IMR-90 (cell line): ENCODE results near the gene PLD5. TPM values are rescaled to one million over a fixed set of nuclear protein-coding genes. Genes with fewer than 3 reads are reported as not detected.

Experiments
- ATAC-seq: fragments of 200-7000 bp; cut with Tn5 transposase; 2 replicates; pipeline ENCODE4 v1.9.1; 2020; ENCODE audit warnings: low read depth, mild to moderate bottlenecking, moderate library complexity
- BruUV-seq: library from RNA; stranded (reverse); fragments of 400-500 nt; replicated peaks from 2 replicates; lab custom pipeline; 2021; lab: Mats Ljungman, UMichigan
- CTCF ChIA-PET: fragments of 300-600 bp; formaldehyde crosslinking; extraction: SDS; loops from one replicate; lab custom pipeline; 2021; ENCODE audit warnings: antibody characterized with exemption; lab: Yijun Ruan, JAX
- POLR2A ChIA-PET: fragments of 300-600 bp; sonication (Branson Sonifier 250); formaldehyde crosslinking; loops from one replicate; lab custom pipeline; 2022; ENCODE audit warnings: antibody characterized with exemption; ENCODE audit not compliant: unreplicated experiment; lab: Charles Lee
- DNase-seq: peaks from one replicate; pipeline ENCODE4 v3.0.0; 2013
- H2AFZ ChIP-seq: replicated peaks from 2 replicates; pipeline ENCODE3; 2013; ENCODE audit warnings: low read length, mild to moderate bottlenecking; ENCODE audit not compliant: poor library complexity
- H2AK5ac ChIP-seq: 2 replicates; pipeline ENCODE4 v1.6.1; 2013; ENCODE audit warnings: low read depth, low read length, inconsistent platforms
- H2AK9ac ChIP-seq: replicated peaks from 2 replicates; pipeline ENCODE3; 2013; ENCODE audit warnings: mild to moderate bottlenecking, low read depth, low read length, moderate library complexity; ENCODE audit not compliant: poor library complexity
- H2BK120ac ChIP-seq: 2 replicates; pipeline ENCODE4 v1.6.1; 2013; ENCODE audit warnings: low read depth, low read length, inconsistent platforms
- H2BK15ac ChIP-seq: 3 replicates; pipeline ENCODE4 v1.6.1; 2013; ENCODE audit warnings: low read depth, low read length, inconsistent platforms
- H2BK20ac ChIP-seq: 2 replicates; pipeline ENCODE4 v1.6.1; 2013; ENCODE audit warnings: low read depth, mild to moderate bottlenecking, inconsistent platforms, low read length, moderate library complexity
- H2BK5ac ChIP-seq: 2 replicates; pipeline ENCODE4 v1.6.1; 2013; ENCODE audit warnings: mild to moderate bottlenecking, low read depth, low read length, inconsistent platforms; ENCODE audit not compliant: poor library complexity, severe bottlenecking
- H3K14ac ChIP-seq: replicated peaks from 2 replicates; pipeline ENCODE4 v1.6.1; 2013; ENCODE audit warnings: low read depth, low read length, inconsistent platforms
- H3K18ac ChIP-seq: 2 replicates; pipeline ENCODE4 v1.6.1; 2013; ENCODE audit warnings: low read depth, low read length, control low read depth
- H3K23ac ChIP-seq: 2 replicates; pipeline ENCODE4 v1.6.1; 2013; ENCODE audit warnings: low read depth, low read length, inconsistent platforms
- H3K27ac ChIP-seq: 2 replicates; pipeline ENCODE4 v1.5.1; 2013; ENCODE audit warnings: mild to moderate bottlenecking, control low read depth, low read length; ENCODE audit not compliant: insufficient read depth
- H3K27me3 ChIP-seq: 2 replicates; pipeline ENCODE4 v1.6.1; 2013; ENCODE audit warnings: low read length; ENCODE audit not compliant: control insufficient read depth, insufficient read depth
- H3K36me3 ChIP-seq: 2 replicates; pipeline ENCODE4 v1.6.1; 2013; ENCODE audit warnings: low read length, mixed read lengths; ENCODE audit not compliant: control insufficient read depth, insufficient read depth
- H3K4ac ChIP-seq: 2 replicates; pipeline ENCODE4 v1.6.1; 2013; ENCODE audit warnings: low read depth, low read length, inconsistent platforms
- H3K4me1 ChIP-seq: 2 replicates; pipeline ENCODE4 v1.6.1; 2013; ENCODE audit warnings: low read length, mixed read lengths; ENCODE audit not compliant: control insufficient read depth, insufficient read depth
- H3K4me2 ChIP-seq: 2 replicates; pipeline ENCODE4 v1.6.1; 2013; ENCODE audit warnings: low read depth, mild to moderate bottlenecking, control low read depth, low read length, moderate library complexity
- H3K4me3 ChIP-seq: 2 replicates; pipeline ENCODE4 v1.5.1; 2013; ENCODE audit warnings: low read depth, mild to moderate bottlenecking, control low read depth, low read length, moderate library complexity; ENCODE audit not compliant: insufficient read depth
- H3K56ac ChIP-seq: 2 replicates; pipeline ENCODE4 v1.6.1; 2013; ENCODE audit warnings: low read length, inconsistent platforms; ENCODE audit not compliant: insufficient read depth; ENCODE audit errors: extremely low read depth
- H3K79me1 ChIP-seq, 2 experiments: 2 replicates each; pipeline ENCODE4 v1.6.1; 2013; ENCODE audit warnings: low read length in 2 of 2, inconsistent platforms in 1 of 2, low read depth in 1 of 2
- H3K9ac ChIP-seq: 2 replicates; pipeline ENCODE4 v1.6.1; 2013; ENCODE audit warnings: low read depth, low read length, control low read depth
- H3K9me1 ChIP-seq: 2 replicates; pipeline ENCODE4 v1.6.1; 2013; ENCODE audit warnings: low read length, inconsistent platforms; ENCODE audit not compliant: insufficient read depth
- H3K9me3 ChIP-seq: 2 replicates; pipeline ENCODE4 v1.6.1; 2013; ENCODE audit warnings: low read length; ENCODE audit not compliant: control insufficient read depth, insufficient read depth
- H4K20me1 ChIP-seq: 2 replicates; pipeline ENCODE4 v1.6.1; 2013; ENCODE audit warnings: low read length, inconsistent platforms; ENCODE audit not compliant: insufficient read depth
- H4K5ac ChIP-seq: 2 replicates; pipeline ENCODE4 v1.6.1; 2013; ENCODE audit warnings: mild to moderate bottlenecking, low read depth, low read length, control low read depth
- H4K8ac ChIP-seq, 2 experiments: 2 replicates each; pipeline ENCODE4 v1.6.1; 2013; ENCODE audit warnings: low read depth in 2 of 2, low read length in 2 of 2, control low read depth in 1 of 2, inconsistent platforms in 1 of 2
- H4K91ac ChIP-seq: 2 replicates; pipeline ENCODE4 v1.6.1; 2013; ENCODE audit warnings: low read depth, low read length, inconsistent platforms; ENCODE audit not compliant: insufficient read depth
- BHLHE40 ChIP-seq: fragments of 150-350 bp; IDR thresholded peaks from 2 replicates; pipeline ENCODE4 v1.6.1; 2016; ENCODE audit warnings: mild to moderate bottlenecking, low read depth, low read length
- CHD1 ChIP-seq: IDR thresholded peaks from 2 replicates; pipeline ENCODE4 v1.6.1; 2012; ENCODE audit warnings: low read depth, low read length, improper control_type of control experiment
- CTCF ChIP-seq: conservative IDR thresholded peaks from 2 replicates; pipeline ENCODE4 v1.5.1; 2012; ENCODE audit warnings: mild to moderate bottlenecking, low read depth, low read length, improper control_type of control experiment
- ELK1 ChIP-seq: fragments of 150-350 bp; IDR thresholded peaks from 2 replicates; pipeline ENCODE4 v1.6.1; 2016; ENCODE audit warnings: low read depth, mild to moderate bottlenecking, low read length, moderate library complexity, borderline replicate concordance
- FOS ChIP-seq: fragments of 150-350 bp; IDR thresholded peaks from 2 replicates; pipeline ENCODE4 v1.6.1; 2016; ENCODE audit warnings: low read depth, low read length
- MAFK ChIP-seq: IDR thresholded peaks from 2 replicates; pipeline ENCODE4 v1.6.1; 2012; ENCODE audit warnings: low read depth, low read length, improper control_type of control experiment
- MAZ ChIP-seq: IDR thresholded peaks from 2 replicates; pipeline ENCODE4 v1.6.1; 2012; ENCODE audit warnings: low read depth, mild to moderate bottlenecking, low read length, improper control_type of control experiment, moderate library complexity, borderline replicate concordance
- NFE2L2 ChIP-seq: fragments of 150-350 bp; IDR thresholded peaks from 2 replicates; pipeline ENCODE4 v1.6.1; 2016; ENCODE audit warnings: low read depth, mild to moderate bottlenecking, low read length
- POLR2A ChIP-seq: IDR thresholded peaks from 2 replicates; pipeline ENCODE4 v1.6.1; 2012; ENCODE audit warnings: mild to moderate bottlenecking, low read depth, low read length
- RAD21 ChIP-seq: IDR thresholded peaks from 2 replicates; pipeline ENCODE4 v1.6.1; 2012; ENCODE audit warnings: low read length, improper control_type of control experiment
- RCOR1 ChIP-seq: IDR thresholded peaks from 2 replicates; pipeline ENCODE4 v1.6.1; 2012; ENCODE audit warnings: mild to moderate bottlenecking, low read length, improper control_type of control experiment; ENCODE audit not compliant: insufficient replicate concordance
- RFX5 ChIP-seq: IDR thresholded peaks from 2 replicates; pipeline ENCODE4 v1.8.0; 2012; ENCODE audit warnings: low read depth, mild to moderate bottlenecking, low read length, moderate library complexity
- SMC3 ChIP-seq: fragments of 150-350 bp; IDR thresholded peaks from 2 replicates; pipeline ENCODE4 v1.6.1; 2016; ENCODE audit warnings: low read depth, mild to moderate bottlenecking, antibody characterized with exemption, low read length, moderate library complexity
- WGBS, 2 experiments: methylation state at CpG; one replicate each; pipeline versions ENCODE4 v1.1.5 to v1.1.7; 2013; ENCODE audit warnings: missing lambda C conversion rate in 2 of 2; ENCODE audit not compliant: insufficient read length in 1 of 2; ENCODE audit errors: extremely low coverage in 2 of 2; 5-methylcytosine and 5-hydroxymethylcytosine counted together
- dilution Hi-C: fragments of 300-500 bp; cut with HindIII; formaldehyde crosslinking; loops from one replicate; pipeline ENCODE4 v1.14.3; 2018; ENCODE audit warnings: low sequenced_read_pairs; ENCODE audit not compliant: unreplicated experiment
- in situ Hi-C: fragments of 300-500 bp; cut with MboI; formaldehyde crosslinking; loops from 3 replicates; pipeline ENCODE4 v1.14.3; 2019; ENCODE audit warnings: low sequenced_read_pairs, inconsistent platforms, mixed read lengths
- intact Hi-C: fragments of 100-400 bp; cut with micrococcal nuclease; formaldehyde crosslinking; loops from 2 replicates; pipeline ENCODE4 v1.10.0; 2022
- polyA plus RNA-seq, 3 experiments: library from polyadenylated mRNA; depleted of rRNA; stranded (reverse); fragments of >200 nt; gene quantifications; 2 replicates each; pipeline ENCODE4 v1.2.3, GENCODE V29; 2012; ENCODE audit warnings: low replicate concordance in 1 of 3
- total RNA-seq: library from RNA; depleted of rRNA; stranded (reverse); fragments of >200 nt; gene quantifications from 2 replicates; pipeline ENCODE4 v1.2.3, GENCODE V29; 2012
- TF ChIP-seq, protein P1 (sequence below): fragments of 150-350 bp; IDR thresholded peaks from 2 replicates; pipeline ENCODE4 v1.6.1; 2017; ENCODE audit warnings: mild to moderate bottlenecking, antibody characterized with exemption, low read length, low read depth

PLD5 gene
- total and polyA plus RNA-seq, 2 of the 4 experiments (the other 2 are of a cell fraction) = not detected

- Histone ChIP-seq H3K56ac (no peak overlapping the region), H3K4me1 (no peaks in the 10 kb centered on the region), H2BK120ac (no peak overlapping the region), H3K36me3 (no peaks in the 10 kb centered on the region), H2AK5ac (no peak overlapping the region), H3K9me3 (peaks cover 22% of the 10 kb centered on the region), H3K4me2 (no peak overlapping the region), H3K4me3 (no peak overlapping the region), H3K23ac (no peak overlapping the region), H3K14ac (no peak overlapping the region), H4K20me1 (no peaks in the 10 kb centered on the region), H3K27ac (no peak overlapping the region), H3K9me1 (no peaks in the 10 kb centered on the region), H3K79me1 (no peaks in the 10 kb centered on the region), H3K4ac (no peak overlapping the region), H4K8ac (no peak overlapping the region), H2BK15ac (no peak overlapping the region), H4K5ac (no peak overlapping the region), H2AK9ac (no peak overlapping the region), H4K91ac (no peak overlapping the region), H2BK5ac (no peak overlapping the region), H2BK20ac (no peak overlapping the region), H3K9ac (no peak overlapping the region), H3K27me3 (no peaks in the 10 kb centered on the region), H3K18ac (no peak overlapping the region), H2AFZ (no peak overlapping the region)
- WGBS, 2 experiments = no CpG with 5 or more reads among the region's 3 CpGs
- intact Hi-C loops (no loop called here), dilution Hi-C loops (no loop called here), in situ Hi-C loops (no loop called here)
- CTCF ChIA-PET = no interaction called here
- no TSS peak for BruUV-seq
- ATAC-seq = no peak
- POLR2A ChIA-PET = no interaction called here
- no peak for DNase-seq
- TF ChIP-seq FOS (no peak), ELK1 (no peak), MAZ (no peak), RAD21 (no peak), RFX5 (no peak), CTCF (no peak), CHD1 (no peak), MAFK (no peak), NFE2L2 (no peak), RCOR1 (no peak), BHLHE40 (no peak), POLR2A (no peak), SMC3 (no peak)
- TF ChIP-seq, protein P1, sequence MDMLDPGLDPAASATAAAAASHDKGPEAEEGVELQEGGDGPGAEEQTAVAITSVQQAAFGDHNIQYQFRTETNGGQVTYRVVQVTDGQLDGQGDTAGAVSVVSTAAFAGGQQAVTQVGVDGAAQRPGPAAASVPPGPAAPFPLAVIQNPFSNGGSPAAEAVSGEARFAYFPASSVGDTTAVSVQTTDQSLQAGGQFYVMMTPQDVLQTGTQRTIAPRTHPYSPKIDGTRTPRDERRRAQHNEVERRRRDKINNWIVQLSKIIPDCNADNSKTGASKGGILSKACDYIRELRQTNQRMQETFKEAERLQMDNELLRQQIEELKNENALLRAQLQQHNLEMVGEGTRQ = no peak
Observed at GRCh38 chr1:242567596-242567995, 43.1 kb upstream of the PLD5 start.
